ENCODE data around the gene GIMAP2. TPM values are rescaled to one million over a fixed set of nuclear protein-coding genes. Genes with fewer than 3 reads are reported as not detected.

Gene GIMAP2
- total RNA-seq, 2 donors from 2014 or later = 0.66 to 3.9 TPM

GRCh38 chr7:150715293-150715692 is 29.8 kb downstream of the GIMAP2 start:
- no peak for ATAC-seq
- no peak overlapping the region for H3K27ac ChIP-seq
- WGBS, 2 donors = 62 to 68% methylated on average over 4 of the region's 4 CpGs

GRCh38 chr7:150715738-150716137 is 30.2 kb downstream of the GIMAP2 start:
- TF ChIP-seq POLR2A (IDR thresholded peaks at IDR 0.05) = no peak
- no peak for TF ChIP-seq CTCF (IDR thresholded peaks at IDR 0.05)
- no peak overlapping the region for H3K4me3 ChIP-seq
- H3K27me3 ChIP-seq = no peaks in the 10 kb centered on the region
- peak overlapping the region in 2 of 4 donors; percentile 24 to 40 for H3K27ac ChIP-seq
- H3K9me3 ChIP-seq = no peaks in the 10 kb centered on the region
- intact Hi-C loops (cut with DNase I) = no loop called here
- WGBS, 2 donors = 47 to 49% methylated on average over 4 of the region's 4 CpGs
- H3K36me3 ChIP-seq (replicated peaks in 1 of 2; ENCODE audit: insufficient read depth in 1 of 2, low read depth in 2 of 2) = no peaks in the 10 kb centered on the region
- no peak for DNase-seq
- H3K4me1 ChIP-seq = no peaks in the 10 kb centered on the region
- no peak for ATAC-seq

More at GRCh38 chr7:150715293-150715692, 29.8 kb downstream of the GIMAP2 start:
- intact Hi-C loops (cut with DNase I) = no loop called here
- H3K9me3 ChIP-seq = no peaks in the 10 kb centered on the region
- H3K4me3 ChIP-seq = no peak overlapping the region
- no peak for DNase-seq
- H3K27me3 ChIP-seq = no peaks in the 10 kb centered on the region
- TF ChIP-seq POLR2A (IDR thresholded peaks at IDR 0.05) = no peak
- no peak for TF ChIP-seq CTCF (IDR thresholded peaks at IDR 0.05)
- H3K36me3 ChIP-seq (replicated peaks in 1 of 2; ENCODE audit: insufficient read depth in 1 of 2, low read depth in 2 of 2) = no peaks in the 10 kb centered on the region
- no peaks in the 10 kb centered on the region for H3K4me1 ChIP-seq

GRCh38 chr7:150716368-150716767 is 30.9 kb downstream of the GIMAP2 start, which contains the start of gene GIMAP1:
TSS of gene GIMAP1 (plus strand) at chr7:150716613. CDS start at chr7:150719048, 2,435 bp downstream.
- Histone ChIP-seq H3K27me3 (no peaks in the 10 kb centered on the region), H3K9me3 (no peaks in the 10 kb centered on the region), H3K27ac (peak within 1 kb of the TSS in 2 of 4 donors; percentile 24 to 40), H3K4me1 (no peaks in the 10 kb centered on the region), H3K36me3 (replicated peaks in 1 of 2; ENCODE audit: insufficient read depth in 1 of 2, low read depth in 2 of 2) (no peaks in the 10 kb centered on the region), H3K4me3 (peak within 1 kb of the TSS in 1 of 2 donors; percentile 0)
- intact Hi-C loops (cut with DNase I) = no loop called here
- WGBS, 2 donors = 39 to 46% methylated on average over 5 of the region's 5 CpGs
- DNase-seq = peak in 1 of 4 donors; percentile 51
- TF ChIP-seq POLR2A (IDR thresholded peaks at IDR 0.05) (peak in 2 of 3 donors; percentile 30 to 45), CTCF (IDR thresholded peaks at IDR 0.05) (no peak)
- ATAC-seq = peak; percentile 35

- TF ChIP-seq CTCF (IDR thresholded peaks at IDR 0.05) (no peak), POLR2A (IDR thresholded peaks at IDR 0.05) (no peak)
- intact Hi-C loops (cut with DNase I) = no loop called here
- H3K36me3 ChIP-seq (replicated peaks in 1 of 2; ENCODE audit: insufficient read depth in 1 of 2, low read depth in 2 of 2) = no peaks in the 10 kb centered on the region
- no peaks in the 10 kb centered on the region for H3K9me3 ChIP-seq
- DNase-seq (no peak), ATAC-seq (no peak)
- H3K27ac ChIP-seq = peak overlapping the region in 2 of 4 donors; percentile 24 to 40
- no peaks in the 10 kb centered on the region for H3K27me3 ChIP-seq
- H3K4me3 ChIP-seq = peak overlapping the region in 1 of 2 donors; percentile 0
- 55 to 73% methylated on average over 4 of the region's 4 CpGs for WGBS, 2 donors
- no peaks in the 10 kb centered on the region for H3K4me1 ChIP-seq
Observed at GRCh38 chr7:150716939-150717338, 31.4 kb downstream of the GIMAP2 start.

- intact Hi-C loops (cut with DNase I) = no loop called here
- Histone ChIP-seq H3K27ac (peak overlapping the region in 1 of 4 donors; percentile 28), H3K4me1 (no peaks in the 10 kb centered on the region), H3K36me3 (replicated peaks in 1 of 2; ENCODE audit: insufficient read depth in 1 of 2, low read depth in 2 of 2) (no peaks in the 10 kb centered on the region), H3K9me3 (no peaks in the 10 kb centered on the region), H3K27me3 (no peaks in the 10 kb centered on the region), H3K4me3 (no peak overlapping the region)
- 52 to 66% methylated on average over 4 of the region's 4 CpGs for WGBS, 2 donors
- DNase-seq (no peak), ATAC-seq (no peak)
- TF ChIP-seq POLR2A (IDR thresholded peaks at IDR 0.05) = peak in 1 of 3 donors; percentile 19
- TF ChIP-seq CTCF (IDR thresholded peaks at IDR 0.05) = no peak
Observed at GRCh38 chr7:150717814-150718420, 32.4 kb downstream of the GIMAP2 start.

Measured in body of pancreas (tissue), 4 donors.